GM20431 (cell line): ENCODE data around the gene PLEKHA1.

ENCODE experiments used
- in situ Hi-C: fragments of 300-500 bp; cut with MseI, MboI; formaldehyde crosslinking; loops from one replicate; pipeline ENCODE4 v1.15.0; 2020; ENCODE audit warnings: low sequenced_read_pairs; ENCODE audit not compliant: unreplicated experiment

PLEKHA1 gene

DNA sequence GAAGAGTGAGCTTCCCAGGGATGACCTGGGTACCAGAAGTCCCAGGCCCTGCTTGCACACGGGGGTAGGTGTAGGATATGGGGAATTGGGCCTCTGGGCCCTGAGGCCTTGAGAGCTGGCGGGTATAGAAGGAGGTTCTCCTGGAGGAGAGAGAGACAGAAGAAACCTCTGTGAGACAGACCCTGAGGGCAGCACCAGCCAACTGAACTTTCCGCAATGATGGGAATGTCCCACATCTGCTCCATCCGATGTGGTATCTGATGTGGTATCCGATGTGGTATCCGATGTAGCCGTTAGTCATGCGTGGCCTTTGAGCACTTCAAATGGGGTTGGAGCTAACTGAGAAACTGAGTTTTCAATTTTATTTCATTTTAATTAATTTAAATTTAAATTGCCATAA is 30.6 kb upstream of the PLEKHA1 start:
- in situ Hi-C loops: loop anchor here (25.0 kb wide), 1 partner anchor 93 kb away; no protein-coding TSS in a partner anchor

- in situ Hi-C loops: loop anchor here (25.0 kb wide), 1 partner anchor 93 kb away; no protein-coding TSS in a partner anchor
These were observed 29.7 kb upstream of the PLEKHA1 start for GRCh38 chr10:122344741-122345258.

- in situ Hi-C loops: loop anchor here (25.0 kb wide), 1 partner anchor 91 kb away; no protein-coding TSS in a partner anchor
These were observed 28.1 kb upstream of the PLEKHA1 start for GRCh38 chr10:122346326-122346950.

DNA sequence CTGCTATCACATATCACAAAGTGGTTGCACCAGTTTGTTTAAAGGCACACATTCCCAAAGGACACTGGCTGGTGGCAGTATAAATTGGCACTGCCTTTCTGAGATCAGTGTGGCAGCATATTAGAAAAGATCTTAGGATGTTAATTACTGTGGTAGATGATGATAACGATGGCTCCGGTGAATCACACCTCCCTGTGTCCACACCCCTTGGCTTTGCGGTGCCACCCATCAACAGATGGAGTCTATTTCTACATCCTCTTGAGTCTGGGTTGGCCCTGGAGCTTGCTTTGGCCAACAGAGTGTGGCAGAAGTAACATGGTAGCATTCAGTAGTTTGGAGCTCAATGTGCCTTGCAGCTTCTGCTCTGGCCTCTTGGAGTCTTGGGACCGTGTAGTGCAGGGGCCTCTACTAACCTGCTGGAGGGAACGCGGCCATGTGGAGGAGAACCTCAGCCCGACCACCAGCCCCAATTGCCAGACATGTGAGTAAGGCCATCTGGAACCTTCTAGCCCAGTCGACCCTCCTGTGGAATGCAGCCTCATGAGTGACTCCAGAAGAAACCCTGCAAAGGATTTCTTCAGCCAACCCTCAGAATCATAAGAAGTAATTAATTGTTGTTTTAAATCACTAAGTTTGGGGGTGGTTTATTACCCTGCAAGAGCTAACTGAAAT is 27.2 kb upstream of the PLEKHA1 start:
- in situ Hi-C loops: loop anchor here (25.0 kb wide), 1 partner anchor 90 kb away; no protein-coding TSS in a partner anchor

- in situ Hi-C loops: loop anchor here (25.0 kb wide), 1 partner anchor 89 kb away; no protein-coding TSS in a partner anchor
These were observed 26.0 kb upstream of the PLEKHA1 start for GRCh38 chr10:122348512-122348911.

- in situ Hi-C loops: loop anchor here (25.0 kb wide), 1 partner anchor 88 kb away; no protein-coding TSS in a partner anchor
These were observed 25.6 kb upstream of the PLEKHA1 start for GRCh38 chr10:122348935-122349361.

GRCh38 chr10:122349758-122350369 is 24.6 kb upstream of the PLEKHA1 start:
- in situ Hi-C loops: loop anchor here (25.0 kb wide), 1 partner anchor 87 kb away; no protein-coding TSS in a partner anchor

DNA sequence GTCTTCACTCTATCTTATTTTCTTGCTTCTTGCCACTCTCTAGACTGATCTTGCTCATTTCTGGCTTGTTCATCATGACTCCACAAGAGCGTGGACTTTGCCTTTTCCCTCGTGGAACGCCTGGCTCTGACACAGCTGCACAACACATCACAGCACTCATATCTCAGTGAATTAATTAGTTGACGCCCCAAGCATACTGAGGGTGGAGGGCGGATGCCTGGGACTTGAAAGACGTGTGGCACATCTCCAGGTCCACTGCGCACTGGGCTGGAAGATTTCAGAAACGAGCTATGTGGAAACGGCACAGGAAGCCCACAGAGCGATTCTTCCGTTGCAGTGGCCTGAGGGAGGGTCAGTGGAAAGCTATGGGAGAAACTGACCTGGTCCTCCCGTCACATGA is 23.6 kb upstream of the PLEKHA1 start:
- in situ Hi-C loops: no loop called here

GRCh38 chr10:122352817-122353525 is 21.5 kb upstream of the PLEKHA1 start:
- in situ Hi-C loops: no loop called here

GRCh38 chr10:122354383-122354782 is 20.1 kb upstream of the PLEKHA1 start:
- in situ Hi-C loops: no loop called here

GRCh38 chr10:122357685-122358084 is 16.8 kb upstream of the PLEKHA1 start:
- in situ Hi-C loops: no loop called here

DNA sequence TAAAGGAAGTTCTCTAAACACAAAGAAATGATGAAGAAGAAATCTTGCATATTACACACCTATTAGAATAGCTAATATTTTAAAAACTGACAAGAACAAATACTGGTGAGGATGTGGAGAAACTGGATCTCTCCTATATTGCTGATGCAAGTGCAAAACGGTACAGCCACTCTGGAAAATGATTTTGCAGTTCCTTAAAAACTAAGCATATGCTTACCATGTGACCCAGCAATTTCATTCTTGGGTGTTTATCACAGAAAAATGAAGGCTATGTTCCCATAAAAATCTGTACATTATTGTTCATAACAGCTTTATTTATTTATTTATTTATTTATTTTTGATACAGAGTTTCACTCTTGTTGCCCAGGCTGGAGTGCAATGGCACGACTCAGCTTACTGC is 14.9 kb upstream of the PLEKHA1 start:
- in situ Hi-C loops: no loop called here

GRCh38 chr10:122361046-122361445 is 13.5 kb upstream of the PLEKHA1 start:
- in situ Hi-C loops: no loop called here

GRCh38 chr10:122362031-122362592 is 12.4 kb upstream of the PLEKHA1 start:
- in situ Hi-C loops: no loop called here

- in situ Hi-C loops: no loop called here
These were observed 11.9 kb upstream of the PLEKHA1 start for GRCh38 chr10:122362621-122363020.

DNA sequence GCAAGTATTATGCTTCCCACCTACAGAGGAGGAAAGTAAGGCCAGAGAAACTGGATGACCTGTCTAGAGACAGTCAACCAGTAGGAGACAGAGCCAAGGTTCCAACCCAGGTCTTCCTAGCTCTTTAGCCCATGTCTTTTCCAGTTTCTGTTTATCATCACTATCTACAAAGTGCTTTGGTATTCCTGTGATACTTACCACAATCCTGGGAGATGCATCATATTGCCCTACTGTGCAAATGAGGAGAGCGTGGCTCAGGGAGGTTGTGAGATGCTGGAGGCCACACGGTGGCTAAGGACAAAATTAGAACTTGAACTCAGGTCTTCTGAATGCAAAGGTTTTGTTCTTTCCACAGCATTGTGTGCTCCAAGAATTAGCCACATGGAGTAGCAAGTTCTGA is 11.2 kb upstream of the PLEKHA1 start:
- in situ Hi-C loops: no loop called here

DNA sequence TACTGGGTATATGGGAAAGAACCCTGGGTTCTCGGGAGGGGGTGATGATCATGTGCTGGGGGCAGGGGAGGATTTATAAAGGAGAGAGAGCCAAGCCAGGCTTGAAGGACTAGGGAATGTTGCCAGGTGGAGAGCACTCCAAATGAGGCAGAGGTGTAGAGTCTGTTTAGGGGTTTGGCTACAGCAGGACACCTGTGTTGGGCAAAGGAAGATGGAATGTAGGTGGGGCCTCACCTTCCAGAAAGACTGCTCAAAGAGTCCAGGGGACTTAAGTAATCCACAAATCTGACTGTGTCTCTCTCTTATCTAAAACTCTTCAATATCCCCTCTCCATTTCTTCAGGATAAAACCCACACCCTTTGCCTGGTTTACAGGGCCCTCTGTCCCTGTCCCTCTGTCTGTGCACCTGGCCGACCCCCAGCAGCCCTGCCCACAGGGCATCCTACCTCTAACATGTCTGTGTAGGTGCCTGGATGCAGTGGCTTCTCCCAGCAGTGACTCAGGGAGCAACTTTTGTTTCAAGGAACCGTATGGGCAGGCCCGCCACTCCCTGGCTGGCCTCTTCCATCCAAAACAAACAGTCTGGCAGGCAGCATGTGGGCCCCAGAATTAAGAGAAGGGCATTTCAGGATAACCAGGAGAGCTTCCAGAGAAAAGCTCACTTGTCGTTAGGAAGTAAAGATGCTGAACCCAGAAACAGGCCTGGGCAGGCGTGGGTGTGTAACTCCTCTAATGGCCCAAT is 10.6 kb upstream of the PLEKHA1 start:
- in situ Hi-C loops: no loop called here

DNA sequence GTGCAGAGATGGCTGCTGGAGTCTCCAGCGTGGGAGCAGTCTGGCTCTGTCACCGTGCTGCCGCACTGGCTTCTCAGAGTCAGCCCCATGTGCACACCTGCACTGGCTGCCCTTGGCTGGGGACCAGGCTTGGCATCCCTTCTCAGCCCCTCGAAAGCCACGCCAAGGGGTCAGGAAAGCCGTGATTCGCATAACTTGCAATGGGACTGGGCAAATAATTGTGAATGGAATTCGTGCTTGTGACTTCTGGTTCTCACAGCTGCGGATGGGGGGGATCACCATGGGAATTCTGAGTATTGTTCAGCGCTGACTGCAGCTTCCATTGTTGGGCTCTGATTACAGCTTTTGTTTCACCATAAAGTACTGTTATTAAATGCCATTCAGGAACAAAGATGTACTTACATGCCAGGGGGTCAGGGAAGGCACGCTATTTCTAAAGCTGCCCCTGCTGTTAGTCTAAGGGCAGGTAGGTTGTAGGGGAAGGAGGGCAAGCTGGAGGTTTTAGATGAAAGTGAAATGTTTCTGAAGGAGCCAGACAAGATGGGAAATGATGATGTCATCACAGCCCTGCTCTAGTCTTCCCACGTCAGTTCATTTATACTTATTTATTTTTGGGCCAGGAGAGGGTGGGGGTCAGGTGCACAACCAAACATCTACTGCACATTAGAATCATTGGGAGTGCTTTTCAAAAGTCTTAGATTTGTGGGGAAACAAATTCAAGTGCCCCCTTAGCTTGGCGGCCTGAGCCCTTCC is 5.8 kb upstream of the PLEKHA1 start:
- in situ Hi-C loops: no loop called here
